Mammary epithelial cell (primary cell): ENCODE results near the gene MCAM.

Source experiments
- EZH2 ChIP-seq: IDR thresholded peaks from 2 replicates; pipeline ENCODE4 v1.6.1; 2012; ENCODE audit warnings: low read length, inconsistent platforms, borderline replicate concordance
- TF ChIP-seq, protein P1 (sequence below), 2 donors: IDR thresholded peaks in 1 of 2; conservative IDR thresholded peaks in 1 of 2; 2 replicates each; pipeline ENCODE4 v1.5.1; 2011 to 2012; ENCODE audit warnings: inconsistent platforms in 2 of 2, low read length in 2 of 2, mild to moderate bottlenecking in 2 of 2, control low read depth in 1 of 2, low read depth in 1 of 2; ENCODE audit not compliant: insufficient read depth in 1 of 2; ENCODE audit errors: extremely low read depth in 1 of 2

DNA sequence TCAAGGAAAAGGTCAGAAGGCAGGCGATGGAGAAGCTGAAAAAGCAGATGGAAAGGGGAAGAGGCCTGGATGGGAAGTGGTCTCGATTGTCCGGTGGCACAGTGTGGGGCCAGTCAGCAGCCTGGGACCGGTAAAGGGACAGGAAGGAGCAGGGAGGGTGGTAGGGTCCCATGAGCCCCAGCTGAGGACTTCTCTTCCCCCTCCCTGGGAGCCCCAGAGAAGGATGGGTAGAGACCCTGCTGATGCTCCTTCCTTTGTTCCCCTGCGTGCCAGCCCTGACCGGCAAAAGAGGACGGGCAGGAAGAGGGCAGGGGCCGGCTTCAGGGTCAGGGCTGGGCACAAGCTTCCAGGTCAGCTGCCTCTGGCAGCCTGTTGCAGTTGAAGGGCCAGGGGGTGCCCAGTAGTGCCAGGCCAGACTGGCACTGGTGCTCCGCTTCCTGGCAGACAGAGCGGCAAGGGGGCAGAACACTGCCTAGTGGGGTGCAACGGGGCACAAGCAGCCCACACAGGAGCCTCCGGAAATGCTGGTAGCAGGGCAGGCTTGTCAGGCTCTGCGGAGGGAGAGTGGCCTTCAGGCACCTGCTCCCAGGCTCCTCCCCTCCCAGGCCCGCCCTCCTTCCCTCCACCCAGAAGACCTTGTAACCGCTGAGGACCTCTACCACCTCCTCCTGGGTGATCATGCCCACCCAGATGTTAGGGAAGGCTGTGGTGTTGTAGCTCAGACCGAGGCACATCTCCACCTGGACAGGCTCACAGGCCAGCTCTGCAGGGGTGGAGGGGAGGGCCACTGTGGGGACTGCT, 24.5 kb upstream of the MCAM start:
- TF ChIP-seq, protein P1, sequence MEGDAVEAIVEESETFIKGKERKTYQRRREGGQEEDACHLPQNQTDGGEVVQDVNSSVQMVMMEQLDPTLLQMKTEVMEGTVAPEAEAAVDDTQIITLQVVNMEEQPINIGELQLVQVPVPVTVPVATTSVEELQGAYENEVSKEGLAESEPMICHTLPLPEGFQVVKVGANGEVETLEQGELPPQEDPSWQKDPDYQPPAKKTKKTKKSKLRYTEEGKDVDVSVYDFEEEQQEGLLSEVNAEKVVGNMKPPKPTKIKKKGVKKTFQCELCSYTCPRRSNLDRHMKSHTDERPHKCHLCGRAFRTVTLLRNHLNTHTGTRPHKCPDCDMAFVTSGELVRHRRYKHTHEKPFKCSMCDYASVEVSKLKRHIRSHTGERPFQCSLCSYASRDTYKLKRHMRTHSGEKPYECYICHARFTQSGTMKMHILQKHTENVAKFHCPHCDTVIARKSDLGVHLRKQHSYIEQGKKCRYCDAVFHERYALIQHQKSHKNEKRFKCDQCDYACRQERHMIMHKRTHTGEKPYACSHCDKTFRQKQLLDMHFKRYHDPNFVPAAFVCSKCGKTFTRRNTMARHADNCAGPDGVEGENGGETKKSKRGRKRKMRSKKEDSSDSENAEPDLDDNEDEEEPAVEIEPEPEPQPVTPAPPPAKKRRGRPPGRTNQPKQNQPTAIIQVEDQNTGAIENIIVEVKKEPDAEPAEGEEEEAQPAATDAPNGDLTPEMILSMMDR (conservative IDR thresholded peaks at IDR 0.05 in 1 of 2, IDR thresholded peaks at IDR 0.05 in 1 of 2; ENCODE audit: extremely low read depth in 1 of 2, insufficient read depth in 1 of 2, low read depth in 1 of 2, low read length in 2 of 2): no peak
- TF ChIP-seq EZH2: no peak
